Measurements from ENCODE around the gene KCTD5. TPM values are rescaled to one million over a fixed set of nuclear protein-coding genes. Genes with fewer than 3 reads are reported as not detected.

Gene KCTD5
- total RNA-seq, 1 experiment from 2014 or later: 42.1 TPM

DNA sequence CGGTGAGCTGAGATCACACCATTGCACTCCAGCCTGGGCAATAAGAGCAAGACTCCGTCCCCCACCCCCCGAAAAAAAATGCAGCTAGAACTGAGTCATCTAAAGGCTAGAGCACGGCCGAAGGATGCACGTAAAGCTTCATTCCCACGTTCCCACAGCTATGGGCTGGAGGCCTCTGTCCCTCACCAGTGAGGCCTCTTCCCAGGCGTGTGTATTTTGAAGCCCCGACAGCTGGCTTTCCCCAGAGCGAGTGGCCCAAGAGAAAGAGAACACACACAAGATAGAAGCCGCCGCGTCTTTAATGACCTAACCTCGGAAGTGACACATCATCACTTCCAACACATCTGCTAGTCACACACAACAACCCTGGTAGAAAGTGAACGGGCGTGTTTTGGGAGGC lies 6.6 kb upstream of the KCTD5 start:
- Histone ChIP-seq H2AFZ (ENCODE audit: low read depth, low read length, poor library complexity, severe bottlenecking) (no peak overlapping the region), H3K4me2 (ENCODE audit: low read length) (peak overlapping the region; percentile 78), H3K27me3 (ENCODE audit: insufficient read depth, low read length) (no peaks in the 10 kb centered on the region), H4K20me1 (ENCODE audit: insufficient read depth) (no peaks in the 10 kb centered on the region), H3K9ac (ENCODE audit: low read length) (peak overlapping the region; percentile 45), H3K27ac (ENCODE audit: low read depth, low read length) (peak overlapping the region; percentile 14), H3K36me3 (ENCODE audit: control insufficient read depth in 1 of 2, insufficient read depth in 2 of 2, low read length in 2 of 2) (no peaks in the 10 kb centered on the region), H3K4me1 (ENCODE audit: control insufficient read depth in 1 of 2, insufficient read depth in 2 of 2, low read length in 2 of 2) (peaks cover 32 to 64% of the 10 kb centered on the region in 2 experiments), H3K9me2 (ENCODE audit: insufficient read depth) (no peaks in the 10 kb centered on the region), H3K4me3 (replicated peaks in 1 of 2; ENCODE audit: low read depth in 1 of 2, low read length in 2 of 2) (peak overlapping the region in 1 of 2 experiments; percentile 38; a peak in 2 of 4 replicates), H3K79me2 (ENCODE audit: insufficient read depth, low read length) (peaks cover 10% of the 10 kb centered on the region), H3K9me3 (ENCODE audit: control insufficient read depth in 1 of 2, insufficient read depth in 1 of 2, low read depth in 1 of 2, low read length in 2 of 2) (no peaks in the 10 kb centered on the region)
- ChIA-PET POLR2A (interaction anchor here (0.7 kb wide), 1 partner anchor 73 kb away, joined by 3 read pairs; no protein-coding TSS in a partner anchor), CTCF (no interaction called here), RAD21 (ENCODE audit: low non-redundant PET in 1 of 2, low total read pairs in 2 of 2, uncharacterized antibody in 2 of 2, unreplicated experiment in 2 of 2) (no interaction called here)
- BruUV-seq (replicated peaks): no TSS peak
- peak; percentile 68 for DNase-seq (ENCODE audit: low read depth, low spot score)
- peak; percentile 26 for ATAC-seq
- intact Hi-C loops (cut with micrococcal nuclease): no loop called here
- peak; percentile 31; the same call in 1 of the 2 replicates for TF ChIP-seq POLR2AphosphoS5 (IDR thresholded peaks at IDR 0.05; ENCODE audit: low read depth, low read length)
- TF ChIP-seq JUND (IDR thresholded peaks at IDR 0.05): peak; percentile 69; the same call in 1 of the 2 replicates
- peak; percentile 73 for TF ChIP-seq FOSL1 (IDR thresholded peaks at IDR 0.05; ENCODE audit: low read depth)
- TF ChIP-seq CBX3 (IDR thresholded peaks at IDR 0.05; ENCODE audit: low read depth): no peak
- TF ChIP-seq, protein P1, sequence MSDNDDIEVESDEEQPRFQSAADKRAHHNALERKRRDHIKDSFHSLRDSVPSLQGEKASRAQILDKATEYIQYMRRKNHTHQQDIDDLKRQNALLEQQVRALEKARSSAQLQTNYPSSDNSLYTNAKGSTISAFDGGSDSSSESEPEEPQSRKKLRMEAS (IDR thresholded peaks at IDR 0.05): peak; percentile 61; the same call in 1 of the 2 replicates
- TF ChIP-seq, protein P2, sequence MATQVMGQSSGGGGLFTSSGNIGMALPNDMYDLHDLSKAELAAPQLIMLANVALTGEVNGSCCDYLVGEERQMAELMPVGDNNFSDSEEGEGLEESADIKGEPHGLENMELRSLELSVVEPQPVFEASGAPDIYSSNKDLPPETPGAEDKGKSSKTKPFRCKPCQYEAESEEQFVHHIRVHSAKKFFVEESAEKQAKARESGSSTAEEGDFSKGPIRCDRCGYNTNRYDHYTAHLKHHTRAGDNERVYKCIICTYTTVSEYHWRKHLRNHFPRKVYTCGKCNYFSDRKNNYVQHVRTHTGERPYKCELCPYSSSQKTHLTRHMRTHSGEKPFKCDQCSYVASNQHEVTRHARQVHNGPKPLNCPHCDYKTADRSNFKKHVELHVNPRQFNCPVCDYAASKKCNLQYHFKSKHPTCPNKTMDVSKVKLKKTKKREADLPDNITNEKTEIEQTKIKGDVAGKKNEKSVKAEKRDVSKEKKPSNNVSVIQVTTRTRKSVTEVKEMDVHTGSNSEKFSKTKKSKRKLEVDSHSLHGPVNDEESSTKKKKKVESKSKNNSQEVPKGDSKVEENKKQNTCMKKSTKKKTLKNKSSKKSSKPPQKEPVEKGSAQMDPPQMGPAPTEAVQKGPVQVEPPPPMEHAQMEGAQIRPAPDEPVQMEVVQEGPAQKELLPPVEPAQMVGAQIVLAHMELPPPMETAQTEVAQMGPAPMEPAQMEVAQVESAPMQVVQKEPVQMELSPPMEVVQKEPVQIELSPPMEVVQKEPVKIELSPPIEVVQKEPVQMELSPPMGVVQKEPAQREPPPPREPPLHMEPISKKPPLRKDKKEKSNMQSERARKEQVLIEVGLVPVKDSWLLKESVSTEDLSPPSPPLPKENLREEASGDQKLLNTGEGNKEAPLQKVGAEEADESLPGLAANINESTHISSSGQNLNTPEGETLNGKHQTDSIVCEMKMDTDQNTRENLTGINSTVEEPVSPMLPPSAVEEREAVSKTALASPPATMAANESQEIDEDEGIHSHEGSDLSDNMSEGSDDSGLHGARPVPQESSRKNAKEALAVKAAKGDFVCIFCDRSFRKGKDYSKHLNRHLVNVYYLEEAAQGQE (IDR thresholded peaks at IDR 0.05; ENCODE audit: low read depth): no peak
- TF ChIP-seq SIN3A (IDR thresholded peaks at IDR 0.05; ENCODE audit: low read depth): no peak
- TF ChIP-seq SP1 (IDR thresholded peaks at IDR 0.05; ENCODE audit: low read depth): peak; percentile 36
